Measurements from ENCODE around the gene FBXL20. TPM values are rescaled to one million over a fixed set of nuclear protein-coding genes. Genes with fewer than 3 reads are reported as not detected.

FBXL20 gene
- total and polyA plus RNA-seq, 2 donors (not counting 1 experiment from before 2014, with no cell fraction given), result 7.6 to 14.5 TPM

DNA sequence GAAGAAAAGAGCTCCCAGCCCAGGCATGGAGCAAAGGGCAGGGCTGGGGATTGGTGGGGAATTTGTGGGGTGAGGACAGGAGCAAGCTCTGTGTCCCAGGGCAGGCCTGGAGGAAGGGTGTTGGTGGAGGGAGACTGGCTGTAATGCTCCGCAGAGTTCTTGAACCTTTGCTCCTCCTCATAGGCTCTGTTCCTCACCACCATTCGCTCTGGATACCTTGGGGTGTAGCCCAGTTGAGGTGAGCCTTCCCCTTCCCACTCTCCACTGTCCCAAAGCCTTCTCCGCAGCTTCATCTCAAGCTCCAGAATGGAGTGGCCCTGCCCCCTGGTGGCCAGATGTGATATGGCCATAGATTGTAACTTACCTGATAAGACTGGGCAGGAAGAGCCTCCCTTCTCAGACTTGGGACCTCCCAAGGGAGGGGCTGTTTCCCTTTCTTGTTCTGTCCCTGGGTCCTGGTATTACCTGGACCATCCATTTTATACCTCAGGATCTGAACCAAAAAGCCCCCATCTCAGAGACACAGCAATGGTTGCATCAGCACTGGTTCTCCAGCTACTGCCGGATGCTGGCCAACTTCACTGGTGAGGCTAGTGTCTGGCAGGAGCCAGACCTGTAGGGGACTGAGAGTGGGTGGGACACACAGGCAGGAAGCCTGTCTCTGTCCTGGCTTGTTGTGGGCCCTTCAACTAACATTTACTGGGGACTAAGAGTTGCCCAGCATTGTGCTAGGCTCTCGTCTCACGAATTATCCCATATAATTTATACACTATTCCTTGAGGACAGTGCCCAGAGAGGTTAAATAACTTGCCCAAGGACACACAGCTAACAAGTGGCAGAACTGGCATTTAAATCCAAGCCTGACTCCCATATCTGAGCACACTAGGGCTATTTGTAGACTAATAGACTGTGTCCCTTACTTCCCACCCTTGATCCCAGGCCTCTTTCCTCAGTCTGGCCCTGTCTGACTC, 156.5 kb downstream of the FBXL20 start:
- H3K27me3 ChIP-seq (ENCODE audit: control insufficient read depth, insufficient read depth, low read length), result peaks cover 5% of the 10 kb centered on the region
- no peak overlapping the region for H3K27ac ChIP-seq (ENCODE audit: insufficient read depth, low read length)
- no peaks in the 10 kb centered on the region for H4K20me1 ChIP-seq (ENCODE audit: control insufficient read depth, extremely low read depth, insufficient read depth, low read length)
- no peak overlapping the region for H3K4me2 ChIP-seq (ENCODE audit: extremely low read depth, insufficient read depth, low read length)
- H3K9me3 ChIP-seq (ENCODE audit: control insufficient read depth, insufficient read depth, low read depth, low read length), result no peaks in the 10 kb centered on the region
- no peak for TF ChIP-seq EZH2 (IDR thresholded peaks at IDR 0.05; ENCODE audit: low read length, missing control alignments)
- TF ChIP-seq, protein P1, sequence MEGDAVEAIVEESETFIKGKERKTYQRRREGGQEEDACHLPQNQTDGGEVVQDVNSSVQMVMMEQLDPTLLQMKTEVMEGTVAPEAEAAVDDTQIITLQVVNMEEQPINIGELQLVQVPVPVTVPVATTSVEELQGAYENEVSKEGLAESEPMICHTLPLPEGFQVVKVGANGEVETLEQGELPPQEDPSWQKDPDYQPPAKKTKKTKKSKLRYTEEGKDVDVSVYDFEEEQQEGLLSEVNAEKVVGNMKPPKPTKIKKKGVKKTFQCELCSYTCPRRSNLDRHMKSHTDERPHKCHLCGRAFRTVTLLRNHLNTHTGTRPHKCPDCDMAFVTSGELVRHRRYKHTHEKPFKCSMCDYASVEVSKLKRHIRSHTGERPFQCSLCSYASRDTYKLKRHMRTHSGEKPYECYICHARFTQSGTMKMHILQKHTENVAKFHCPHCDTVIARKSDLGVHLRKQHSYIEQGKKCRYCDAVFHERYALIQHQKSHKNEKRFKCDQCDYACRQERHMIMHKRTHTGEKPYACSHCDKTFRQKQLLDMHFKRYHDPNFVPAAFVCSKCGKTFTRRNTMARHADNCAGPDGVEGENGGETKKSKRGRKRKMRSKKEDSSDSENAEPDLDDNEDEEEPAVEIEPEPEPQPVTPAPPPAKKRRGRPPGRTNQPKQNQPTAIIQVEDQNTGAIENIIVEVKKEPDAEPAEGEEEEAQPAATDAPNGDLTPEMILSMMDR (conservative IDR thresholded peaks at IDR 0.05 in 1 of 2, IDR thresholded peaks at IDR 0.05 in 1 of 2; ENCODE audit: low read depth in 1 of 2, low read length in 2 of 2), result peak; percentile 87 to 96
- H3K79me2 ChIP-seq (ENCODE audit: control insufficient read depth, insufficient read depth, low read length), result no peaks in the 10 kb centered on the region
- H3K4me3 ChIP-seq (replicated peaks in 1 of 4; ENCODE audit: control extremely low read depth in 1 of 4, insufficient read depth in 1 of 4, low read depth in 3 of 4, low read length in 4 of 4), result no peak overlapping the region
- peak; percentile 64 to 80 for DNase-seq (ENCODE audit: low read depth in 2 of 2)
- no peak overlapping the region for H3K9ac ChIP-seq (ENCODE audit: insufficient read depth, low read length)
- no peaks in the 10 kb centered on the region for H3K36me3 ChIP-seq (ENCODE audit: control insufficient read depth, insufficient read depth, low read length)
- H3K4me1 ChIP-seq (ENCODE audit: control insufficient read depth, extremely low read depth, insufficient read depth, low read length), result no peaks in the 10 kb centered on the region
- H2AFZ ChIP-seq (ENCODE audit: low read length), result no peak overlapping the region

DNA sequence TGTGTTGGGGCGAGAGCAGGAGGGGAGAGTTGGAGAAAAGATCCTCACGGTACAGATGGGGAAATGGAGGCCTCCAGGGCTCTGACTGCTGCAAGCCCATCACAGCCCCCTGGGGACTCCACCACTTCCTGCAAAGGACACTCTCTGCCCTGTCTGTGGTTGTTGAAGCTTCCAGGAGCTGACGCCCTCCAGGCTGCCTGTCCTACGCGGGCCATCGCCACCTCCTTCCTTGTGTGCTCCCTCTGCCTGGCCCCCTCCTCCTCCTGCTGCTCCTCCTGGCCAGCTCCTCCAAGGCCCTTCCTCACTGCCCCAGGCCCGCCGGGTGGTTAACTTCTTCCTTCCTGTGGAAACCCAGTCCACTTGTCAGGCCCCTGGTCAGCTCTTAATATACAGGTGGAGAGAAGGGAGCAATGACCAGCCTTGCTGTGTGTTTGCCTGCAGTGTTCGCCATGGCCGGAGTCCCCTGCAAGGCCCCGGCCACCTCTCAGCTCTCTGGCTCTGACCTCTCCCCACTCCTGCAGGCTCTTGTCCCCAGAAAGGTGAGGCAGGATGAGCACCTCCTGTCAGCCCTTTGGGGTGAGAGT, 157.3 kb downstream of the FBXL20 start:
- Histone ChIP-seq H3K4me1 (ENCODE audit: control insufficient read depth, extremely low read depth, insufficient read depth, low read length) (no peaks in the 10 kb centered on the region), H3K9ac (ENCODE audit: insufficient read depth, low read length) (no peak overlapping the region), H3K4me3 (replicated peaks in 1 of 4; ENCODE audit: control extremely low read depth in 1 of 4, insufficient read depth in 1 of 4, low read depth in 3 of 4, low read length in 4 of 4) (no peak overlapping the region), H3K79me2 (ENCODE audit: control insufficient read depth, insufficient read depth, low read length) (no peaks in the 10 kb centered on the region), H3K27me3 (ENCODE audit: control insufficient read depth, insufficient read depth, low read length) (peaks cover 9% of the 10 kb centered on the region), H2AFZ (ENCODE audit: low read length) (no peak overlapping the region), H4K20me1 (ENCODE audit: control insufficient read depth, extremely low read depth, insufficient read depth, low read length) (no peaks in the 10 kb centered on the region), H3K36me3 (ENCODE audit: control insufficient read depth, insufficient read depth, low read length) (no peaks in the 10 kb centered on the region), H3K27ac (ENCODE audit: insufficient read depth, low read length) (no peak overlapping the region), H3K4me2 (ENCODE audit: extremely low read depth, insufficient read depth, low read length) (no peak overlapping the region), H3K9me3 (ENCODE audit: control insufficient read depth, insufficient read depth, low read depth, low read length) (no peaks in the 10 kb centered on the region)
- no peak for TF ChIP-seq EZH2 (IDR thresholded peaks at IDR 0.05; ENCODE audit: low read length, missing control alignments)
- no peak for DNase-seq (ENCODE audit: low read depth in 2 of 2)

DNA sequence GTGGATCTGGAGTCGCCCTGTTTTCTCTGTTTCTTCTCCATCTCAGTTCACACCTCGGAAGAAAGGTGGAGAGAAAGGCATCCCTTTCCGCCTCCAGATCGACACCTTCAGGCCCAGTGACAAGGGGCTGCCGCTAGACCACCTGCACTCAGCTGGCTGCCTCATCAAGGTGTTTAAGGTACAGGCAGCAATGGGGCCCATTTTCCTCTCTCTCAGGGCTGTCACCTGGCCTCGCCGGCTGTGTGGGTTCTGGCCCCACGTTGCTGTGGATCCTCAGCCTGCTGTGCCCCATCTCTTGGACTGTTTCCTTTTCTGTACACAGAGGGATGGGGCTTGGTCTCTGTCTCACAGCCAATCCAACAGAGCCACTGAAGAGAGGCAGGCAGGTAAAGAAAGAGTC, 158.3 kb downstream of the FBXL20 start:
- Histone ChIP-seq H3K27ac (ENCODE audit: insufficient read depth, low read length) (no peak overlapping the region), H4K20me1 (ENCODE audit: control insufficient read depth, extremely low read depth, insufficient read depth, low read length) (no peaks in the 10 kb centered on the region), H3K4me2 (ENCODE audit: extremely low read depth, insufficient read depth, low read length) (no peak overlapping the region), H3K9me3 (ENCODE audit: control insufficient read depth, insufficient read depth, low read depth, low read length) (no peaks in the 10 kb centered on the region), H3K4me1 (ENCODE audit: control insufficient read depth, extremely low read depth, insufficient read depth, low read length) (no peaks in the 10 kb centered on the region), H2AFZ (ENCODE audit: low read length) (no peak overlapping the region), H3K27me3 (ENCODE audit: control insufficient read depth, insufficient read depth, low read length) (peaks cover 9% of the 10 kb centered on the region), H3K79me2 (ENCODE audit: control insufficient read depth, insufficient read depth, low read length) (no peaks in the 10 kb centered on the region), H3K9ac (ENCODE audit: insufficient read depth, low read length) (no peak overlapping the region), H3K36me3 (ENCODE audit: control insufficient read depth, insufficient read depth, low read length) (no peaks in the 10 kb centered on the region), H3K4me3 (replicated peaks in 1 of 4; ENCODE audit: control extremely low read depth in 1 of 4, insufficient read depth in 1 of 4, low read depth in 3 of 4, low read length in 4 of 4) (no peak overlapping the region)
- no peak for DNase-seq (ENCODE audit: low read depth in 2 of 2)
- no peak for TF ChIP-seq EZH2 (IDR thresholded peaks at IDR 0.05; ENCODE audit: low read length, missing control alignments)
- TF ChIP-seq, protein P1 (conservative IDR thresholded peaks at IDR 0.05 in 1 of 2, IDR thresholded peaks at IDR 0.05 in 1 of 2; ENCODE audit: low read depth in 1 of 2, low read length in 2 of 2), result no peak

All from fibroblast of lung (primary cell).